ENCODE measurements around the gene HADHB.

The HADHB gene

GRCh38 chr2:26284132-26284531 lies 39.4 kb downstream of the HADHB start:
- in situ Hi-C loops (cut with HindIII; ENCODE audit: low sequenced_read_pairs) = no loop called here
- no peak for TF ChIP-seq CTCF (IDR thresholded peaks at IDR 0.05; ENCODE audit: low read depth, low read length)
- no peak overlapping the region for H3K4me3 ChIP-seq (ENCODE audit: low read depth, low read length)
- no peak for DNase-seq (ENCODE audit: low read depth, low spot score)

GRCh38 chr2:26285931-26286330 lies 41.2 kb downstream of the HADHB start:
- in situ Hi-C loops (cut with HindIII; ENCODE audit: low sequenced_read_pairs) = no loop called here
- TF ChIP-seq CTCF (IDR thresholded peaks at IDR 0.05; ENCODE audit: low read depth, low read length) = no peak
- no peak overlapping the region for H3K4me3 ChIP-seq (ENCODE audit: low read depth, low read length)
- no peak for DNase-seq (ENCODE audit: low read depth, low spot score)

- in situ Hi-C loops (cut with HindIII; ENCODE audit: low sequenced_read_pairs) = no loop called here
- H3K4me3 ChIP-seq (ENCODE audit: low read depth, low read length) = no peak overlapping the region
- DNase-seq (ENCODE audit: low read depth, low spot score) = no peak
- TF ChIP-seq CTCF (IDR thresholded peaks at IDR 0.05; ENCODE audit: low read depth, low read length) = no peak
Observed at GRCh38 chr2:26290001-26290400, 45.3 kb downstream of the HADHB start.

- no peak for TF ChIP-seq CTCF (IDR thresholded peaks at IDR 0.05; ENCODE audit: low read depth, low read length)
- peak; percentile 27 for DNase-seq (ENCODE audit: low read depth, low spot score)
- no peak overlapping the region for H3K4me3 ChIP-seq (ENCODE audit: low read depth, low read length)
- in situ Hi-C loops (cut with HindIII; ENCODE audit: low sequenced_read_pairs) = no loop called here
Observed at GRCh38 chr2:26292646-26293045, 47.9 kb downstream of the HADHB start.

- no peak for DNase-seq (ENCODE audit: low read depth, low spot score)
- in situ Hi-C loops (cut with HindIII; ENCODE audit: low sequenced_read_pairs) = no loop called here
- no peak overlapping the region for H3K4me3 ChIP-seq (ENCODE audit: low read depth, low read length)
- TF ChIP-seq CTCF (IDR thresholded peaks at IDR 0.05; ENCODE audit: low read depth, low read length) = no peak
Observed at GRCh38 chr2:26295511-26295910, 50.8 kb downstream of the HADHB start.

GRCh38 chr2:26297061-26297460 lies 52.3 kb downstream of the HADHB start:
- DNase-seq (ENCODE audit: low read depth, low spot score) = no peak
- no peak for TF ChIP-seq CTCF (IDR thresholded peaks at IDR 0.05; ENCODE audit: low read depth, low read length)
- H3K4me3 ChIP-seq (ENCODE audit: low read depth, low read length) = no peak overlapping the region
- in situ Hi-C loops (cut with HindIII; ENCODE audit: low sequenced_read_pairs) = no loop called here

GRCh38 chr2:26298286-26298637 lies 53.5 kb downstream of the HADHB start:
- in situ Hi-C loops (cut with HindIII; ENCODE audit: low sequenced_read_pairs) = no loop called here
- no peak for TF ChIP-seq CTCF (IDR thresholded peaks at IDR 0.05; ENCODE audit: low read depth, low read length)
- H3K4me3 ChIP-seq (ENCODE audit: low read depth, low read length) = peak overlapping the region; percentile 38
- DNase-seq (ENCODE audit: low read depth, low spot score) = no peak
